ENCODE results near the gene USH2A. TPM values are rescaled to one million over a fixed set of nuclear protein-coding genes. Genes with fewer than 3 reads are reported as not detected.

USH2A gene
- total RNA-seq, 1 donor from 2014 or later: not detected

DNA sequence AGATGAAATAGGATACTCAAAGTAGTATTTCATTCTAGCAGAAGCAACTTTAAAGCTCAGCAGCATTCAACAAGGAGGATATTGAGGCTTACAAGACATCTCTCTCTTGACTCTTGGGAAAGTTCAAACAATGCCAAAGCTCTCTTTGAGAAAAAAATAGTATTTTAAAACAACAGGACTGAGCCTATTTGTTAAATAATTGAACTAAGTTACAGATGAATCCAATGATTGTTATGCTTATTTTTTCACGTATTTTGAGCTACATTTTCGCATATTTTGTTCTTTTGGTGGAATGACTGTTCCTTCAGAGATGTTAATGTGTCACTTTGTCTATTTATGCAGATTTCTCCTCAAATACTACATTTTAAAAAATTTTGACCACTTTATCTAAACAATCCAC, 655.5 kb downstream of the USH2A start:
- intact Hi-C loops (cut with DNase I): no loop called here
- TF ChIP-seq, protein P1, sequence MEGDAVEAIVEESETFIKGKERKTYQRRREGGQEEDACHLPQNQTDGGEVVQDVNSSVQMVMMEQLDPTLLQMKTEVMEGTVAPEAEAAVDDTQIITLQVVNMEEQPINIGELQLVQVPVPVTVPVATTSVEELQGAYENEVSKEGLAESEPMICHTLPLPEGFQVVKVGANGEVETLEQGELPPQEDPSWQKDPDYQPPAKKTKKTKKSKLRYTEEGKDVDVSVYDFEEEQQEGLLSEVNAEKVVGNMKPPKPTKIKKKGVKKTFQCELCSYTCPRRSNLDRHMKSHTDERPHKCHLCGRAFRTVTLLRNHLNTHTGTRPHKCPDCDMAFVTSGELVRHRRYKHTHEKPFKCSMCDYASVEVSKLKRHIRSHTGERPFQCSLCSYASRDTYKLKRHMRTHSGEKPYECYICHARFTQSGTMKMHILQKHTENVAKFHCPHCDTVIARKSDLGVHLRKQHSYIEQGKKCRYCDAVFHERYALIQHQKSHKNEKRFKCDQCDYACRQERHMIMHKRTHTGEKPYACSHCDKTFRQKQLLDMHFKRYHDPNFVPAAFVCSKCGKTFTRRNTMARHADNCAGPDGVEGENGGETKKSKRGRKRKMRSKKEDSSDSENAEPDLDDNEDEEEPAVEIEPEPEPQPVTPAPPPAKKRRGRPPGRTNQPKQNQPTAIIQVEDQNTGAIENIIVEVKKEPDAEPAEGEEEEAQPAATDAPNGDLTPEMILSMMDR (IDR thresholded peaks at IDR 0.05): no peak
- no peak overlapping the region for H3K4me3 ChIP-seq
- H3K9me3 ChIP-seq: no peaks in the 10 kb centered on the region
- DNase-seq (no peak), ATAC-seq (no peak)
- H3K4me1 ChIP-seq: no peaks in the 10 kb centered on the region
- no peak overlapping the region for H3K27ac ChIP-seq
- H3K36me3 ChIP-seq: no peaks in the 10 kb centered on the region
- no peaks in the 10 kb centered on the region for H3K27me3 ChIP-seq

DNA sequence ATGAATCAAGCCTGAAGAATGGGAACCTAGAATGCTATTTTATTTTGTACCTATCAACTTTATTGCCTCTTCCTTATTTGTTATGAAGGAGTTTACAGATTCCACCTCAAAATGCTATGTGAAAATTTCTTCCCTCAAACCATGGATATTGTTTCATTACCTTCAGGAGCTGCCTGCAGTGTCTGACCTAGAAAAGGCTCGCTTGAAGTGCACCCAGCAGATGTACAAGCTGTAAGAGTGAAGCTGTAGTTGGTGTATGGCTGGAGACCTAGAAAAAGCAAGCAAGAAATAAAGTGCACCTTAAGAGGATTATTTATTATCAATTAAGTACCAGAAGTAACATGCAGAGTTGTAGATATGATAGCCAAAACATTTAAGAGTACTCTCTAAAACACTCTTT, 656.7 kb downstream of the USH2A start:
- Histone ChIP-seq H3K9me3 (no peaks in the 10 kb centered on the region), H3K27ac (no peak overlapping the region), H3K36me3 (no peaks in the 10 kb centered on the region), H3K4me1 (no peaks in the 10 kb centered on the region), H3K4me3 (no peak overlapping the region), H3K27me3 (no peaks in the 10 kb centered on the region)
- ATAC-seq (no peak), DNase-seq (no peak)
- intact Hi-C loops (cut with DNase I): no loop called here
- TF ChIP-seq, protein P1 (IDR thresholded peaks at IDR 0.05): no peak

DNA sequence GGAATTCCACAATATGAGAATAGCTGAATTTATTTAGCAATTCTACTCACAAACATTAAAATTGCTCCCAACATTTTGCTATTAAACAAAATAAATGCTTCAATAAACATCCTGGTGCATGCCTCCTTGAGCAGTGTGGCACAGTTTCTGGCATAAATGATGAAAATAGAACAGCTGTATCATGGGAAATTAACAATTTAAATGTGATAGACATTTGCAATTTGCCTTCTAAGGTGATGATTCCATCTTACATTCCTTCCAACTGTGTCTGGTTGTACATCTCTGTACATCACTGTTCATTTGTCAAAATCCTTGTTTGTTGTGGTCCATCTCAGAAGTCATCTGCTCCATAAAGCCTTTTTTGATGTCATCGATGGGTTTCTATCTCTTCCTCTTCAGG, 657.4 kb downstream of the USH2A start:
- no peaks in the 10 kb centered on the region for H3K4me1 ChIP-seq
- TF ChIP-seq, protein P1 (IDR thresholded peaks at IDR 0.05): no peak
- no peaks in the 10 kb centered on the region for H3K27me3 ChIP-seq
- H3K4me3 ChIP-seq: no peak overlapping the region
- no peak overlapping the region for H3K27ac ChIP-seq
- ATAC-seq: no peak
- no peak for DNase-seq
- H3K9me3 ChIP-seq: no peaks in the 10 kb centered on the region
- intact Hi-C loops (cut with DNase I): no loop called here
- H3K36me3 ChIP-seq: no peaks in the 10 kb centered on the region

DNA sequence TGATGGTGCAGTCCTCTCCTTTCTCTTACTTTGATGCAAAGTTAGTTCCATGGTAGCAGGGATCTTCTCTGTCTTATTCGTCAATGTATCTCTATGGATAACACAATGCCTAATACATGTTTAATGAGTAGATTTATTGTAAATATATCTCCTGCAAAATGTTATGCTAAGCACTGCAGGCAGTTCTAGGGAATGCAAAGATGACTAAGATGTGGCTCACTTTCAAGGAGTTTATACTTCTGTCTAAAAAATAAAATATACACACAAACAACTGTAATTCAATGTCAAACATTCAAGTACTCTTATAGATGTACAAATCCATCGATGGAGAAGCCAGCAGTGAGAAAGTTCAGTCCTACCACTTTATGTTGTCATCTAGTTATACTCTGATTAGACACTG, 661.8 kb downstream of the USH2A start:
- Histone ChIP-seq H3K36me3 (no peaks in the 10 kb centered on the region), H3K27me3 (no peaks in the 10 kb centered on the region), H3K27ac (no peak overlapping the region), H3K4me1 (no peaks in the 10 kb centered on the region), H3K4me3 (no peak overlapping the region), H3K9me3 (no peaks in the 10 kb centered on the region)
- TF ChIP-seq, protein P1 (IDR thresholded peaks at IDR 0.05): no peak
- DNase-seq (no peak), ATAC-seq (no peak)
- intact Hi-C loops (cut with DNase I): no loop called here

DNA sequence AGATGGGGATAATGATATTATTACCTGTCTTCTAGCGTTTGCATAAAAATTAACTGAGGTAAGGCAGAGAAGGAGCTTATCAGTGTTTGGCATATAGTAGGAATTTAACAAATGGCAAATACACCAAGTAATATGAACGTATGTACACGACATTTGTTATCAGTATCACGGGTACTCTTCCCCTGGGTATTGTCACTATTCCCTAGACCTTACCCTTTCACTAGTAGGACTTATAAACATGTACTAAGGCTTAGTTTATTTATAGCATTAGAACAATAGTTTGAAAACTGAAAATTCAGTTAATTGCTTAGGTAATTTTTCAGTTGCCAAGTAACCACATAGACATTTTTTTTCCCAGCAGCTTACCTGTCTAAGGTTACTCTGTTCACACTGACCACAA, 669.1 kb downstream of the USH2A start:
- H3K4me1 ChIP-seq: no peaks in the 10 kb centered on the region
- H3K4me3 ChIP-seq: no peak overlapping the region
- H3K9me3 ChIP-seq: no peaks in the 10 kb centered on the region
- H3K27me3 ChIP-seq: no peaks in the 10 kb centered on the region
- TF ChIP-seq, protein P1 (IDR thresholded peaks at IDR 0.05): no peak
- H3K27ac ChIP-seq: no peak overlapping the region
- DNase-seq (no peak), ATAC-seq (no peak)
- H3K36me3 ChIP-seq: no peaks in the 10 kb centered on the region
- intact Hi-C loops (cut with DNase I): no loop called here

DNA sequence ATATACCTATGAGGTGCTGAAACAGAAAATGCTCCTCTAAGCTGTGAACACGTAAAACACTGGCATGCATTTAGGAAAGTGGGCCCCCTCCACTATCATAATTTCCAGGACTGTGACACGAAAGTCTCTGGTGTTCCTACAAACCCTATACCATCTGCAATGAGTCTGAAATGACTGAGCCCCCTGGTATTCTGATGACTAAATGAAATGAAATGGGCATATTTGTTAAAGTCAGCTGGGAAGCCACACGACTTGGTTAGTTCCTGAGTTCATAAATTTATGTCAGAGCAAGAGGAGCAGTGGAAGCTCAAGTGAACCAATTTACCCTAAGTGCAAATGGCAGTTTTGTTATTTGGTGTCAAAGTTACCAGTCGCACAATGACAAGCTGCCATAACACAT, 673.8 kb downstream of the USH2A start:
- no peaks in the 10 kb centered on the region for H3K9me3 ChIP-seq
- TF ChIP-seq, protein P1 (IDR thresholded peaks at IDR 0.05): no peak
- intact Hi-C loops (cut with DNase I): no loop called here
- no peaks in the 10 kb centered on the region for H3K36me3 ChIP-seq
- no peak for ATAC-seq
- H3K4me1 ChIP-seq: no peaks in the 10 kb centered on the region
- H3K27me3 ChIP-seq: no peaks in the 10 kb centered on the region
- H3K4me3 ChIP-seq: no peak overlapping the region
- no peak for DNase-seq
- H3K27ac ChIP-seq: no peak overlapping the region
